ENCODE measurements around the gene C12orf57.

The C12orf57 gene

DNA sequence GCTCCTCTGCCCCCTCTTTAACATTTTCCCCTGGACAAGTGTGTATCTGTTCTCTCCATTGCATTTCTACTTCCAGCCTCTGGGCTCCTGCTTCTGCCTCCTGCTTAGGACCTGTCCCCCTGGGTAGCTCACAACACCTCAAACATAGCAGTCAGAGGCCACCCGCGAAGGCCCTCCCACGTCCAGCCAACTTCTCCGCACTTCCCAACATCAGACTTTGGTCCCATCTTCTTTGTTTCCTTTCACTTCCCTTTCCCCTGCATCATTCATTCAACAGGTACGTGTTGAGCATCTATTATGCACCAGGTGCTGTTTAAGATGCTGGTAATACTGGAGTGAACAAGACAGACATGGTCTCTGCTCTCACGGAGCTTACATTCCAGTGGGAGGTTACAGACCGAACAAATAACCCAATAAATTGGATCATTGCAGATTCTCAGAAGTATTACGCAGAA is 3.1 kb downstream of the C12orf57 start:
- H3K9me3 ChIP-seq (replicated peaks; ENCODE audit: insufficient read depth, low read length) = no peaks in the 10 kb centered on the region
- peaks cover 30% of the 10 kb centered on the region for H3K79me2 ChIP-seq (ENCODE audit: low read length)
- H3K27me3 ChIP-seq (replicated peaks; ENCODE audit: insufficient read depth, low read length) = no peaks in the 10 kb centered on the region
- peak overlapping the region; percentile 84 for H3K4me2 ChIP-seq (ENCODE audit: low read depth, low read length)
- H2AFZ ChIP-seq (ENCODE audit: low read length) = peak overlapping the region; percentile 28; the same call in 1 of the 2 replicates
- no peak for TF ChIP-seq EZH2 (optimal IDR thresholded peaks at IDR 0.05; ENCODE audit: low read depth, low read length)
- no peak for TF ChIP-seq EZH2phosphoT487 (IDR thresholded peaks at IDR 0.05; ENCODE audit: low read length)
- no peak for TF ChIP-seq CTCF (IDR thresholded peaks at IDR 0.05; ENCODE audit: low read length)
- peaks cover 71% of the 10 kb centered on the region for H3F3A ChIP-seq (ENCODE audit: insufficient read depth, low read length)
- H3K4me3 ChIP-seq (ENCODE audit: low read length) = peak overlapping the region; percentile 90
- peaks cover 38% of the 10 kb centered on the region for H3K4me1 ChIP-seq (ENCODE audit: low read length)
- H3K9ac ChIP-seq (ENCODE audit: low read length) = peak overlapping the region; percentile 87; the same call in 1 of the 2 replicates
- no peaks in the 10 kb centered on the region for H3K36me3 ChIP-seq (replicated peaks; ENCODE audit: insufficient read depth, low read length)
- no peaks in the 10 kb centered on the region for H3K9me2 ChIP-seq (replicated peaks; ENCODE audit: insufficient read depth, low read length)
- H3K27ac ChIP-seq (ENCODE audit: low read length) = peak overlapping the region; percentile 93; the same call in 1 of the 2 replicates
- H4K20me1 ChIP-seq (ENCODE audit: insufficient read depth, low read length) = no peaks in the 10 kb centered on the region
- no peak for DNase-seq

DNA sequence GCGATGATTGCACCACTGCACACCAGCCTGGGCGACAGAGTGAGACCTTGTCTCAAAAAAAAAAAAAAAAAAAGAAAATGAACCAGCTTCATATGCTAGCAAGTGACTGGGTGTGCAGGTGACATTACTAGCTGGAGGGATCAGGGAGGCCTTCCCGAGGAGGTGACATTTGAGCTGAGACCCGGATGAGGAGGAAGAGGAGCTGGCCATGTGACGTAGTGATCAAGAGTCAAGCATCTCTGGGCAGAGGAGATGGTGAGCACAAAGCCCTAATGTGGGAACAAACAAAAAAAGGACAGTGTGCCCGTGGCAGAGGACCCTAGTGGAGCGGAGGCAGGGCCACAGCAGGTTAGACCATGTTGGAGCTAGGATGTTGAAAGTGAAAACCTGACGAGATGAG is 3.8 kb downstream of the C12orf57 start:
- Histone ChIP-seq H3K4me2 (ENCODE audit: low read depth, low read length) (no peak overlapping the region), H3K4me1 (ENCODE audit: low read length) (peaks cover 41% of the 10 kb centered on the region), H3K79me2 (ENCODE audit: low read length) (peaks cover 37% of the 10 kb centered on the region), H2AFZ (ENCODE audit: low read length) (no peak overlapping the region), H3K36me3 (replicated peaks; ENCODE audit: insufficient read depth, low read length) (no peaks in the 10 kb centered on the region), H3K27ac (ENCODE audit: low read length) (no peak overlapping the region), H3K9me2 (replicated peaks; ENCODE audit: insufficient read depth, low read length) (no peaks in the 10 kb centered on the region), H3K9me3 (replicated peaks; ENCODE audit: insufficient read depth, low read length) (no peaks in the 10 kb centered on the region), H3F3A (ENCODE audit: insufficient read depth, low read length) (peaks cover 78% of the 10 kb centered on the region), H3K27me3 (replicated peaks; ENCODE audit: insufficient read depth, low read length) (no peaks in the 10 kb centered on the region), H3K4me3 (ENCODE audit: low read length) (no peak overlapping the region), H4K20me1 (ENCODE audit: insufficient read depth, low read length) (no peaks in the 10 kb centered on the region), H3K9ac (ENCODE audit: low read length) (no peak overlapping the region)
- DNase-seq = no peak
- no peak for TF ChIP-seq EZH2 (optimal IDR thresholded peaks at IDR 0.05; ENCODE audit: low read depth, low read length)
- TF ChIP-seq EZH2phosphoT487 (IDR thresholded peaks at IDR 0.05; ENCODE audit: low read length) = no peak
- no peak for TF ChIP-seq CTCF (IDR thresholded peaks at IDR 0.05; ENCODE audit: low read length)

- Histone ChIP-seq H3K9ac (ENCODE audit: low read length) (peak overlapping the region; percentile 61), H3K4me1 (ENCODE audit: low read length) (peaks cover 51% of the 10 kb centered on the region), H2AFZ (ENCODE audit: low read length) (peak overlapping the region; percentile 63), H3K27me3 (replicated peaks; ENCODE audit: insufficient read depth, low read length) (no peaks in the 10 kb centered on the region), H3K9me2 (replicated peaks; ENCODE audit: insufficient read depth, low read length) (no peaks in the 10 kb centered on the region), H3K79me2 (ENCODE audit: low read length) (peaks cover 49% of the 10 kb centered on the region), H4K20me1 (ENCODE audit: insufficient read depth, low read length) (no peaks in the 10 kb centered on the region), H3F3A (ENCODE audit: insufficient read depth, low read length) (peaks cover 73% of the 10 kb centered on the region), H3K27ac (ENCODE audit: low read length) (peak overlapping the region; percentile 97), H3K36me3 (replicated peaks; ENCODE audit: insufficient read depth, low read length) (no peaks in the 10 kb centered on the region), H3K4me3 (ENCODE audit: low read length) (peak overlapping the region; percentile 45), H3K9me3 (replicated peaks; ENCODE audit: insufficient read depth, low read length) (no peaks in the 10 kb centered on the region), H3K4me2 (ENCODE audit: low read depth, low read length) (peak overlapping the region; percentile 79)
- peak; percentile 52 for TF ChIP-seq CTCF (IDR thresholded peaks at IDR 0.05; ENCODE audit: low read length)
- no peak for TF ChIP-seq EZH2phosphoT487 (IDR thresholded peaks at IDR 0.05; ENCODE audit: low read length)
- DNase-seq = peak; percentile 82
Measured at GRCh38 chr12:6948873-6949594, 5.2 kb downstream of the C12orf57 start.
